ENCODE data around the gene WAC. TPM values are rescaled to one million over a fixed set of nuclear protein-coding genes. Genes with fewer than 3 reads are reported as not detected.

WAC gene
- total RNA-seq, 1 experiment from 2014 or later: 196 TPM

DNA sequence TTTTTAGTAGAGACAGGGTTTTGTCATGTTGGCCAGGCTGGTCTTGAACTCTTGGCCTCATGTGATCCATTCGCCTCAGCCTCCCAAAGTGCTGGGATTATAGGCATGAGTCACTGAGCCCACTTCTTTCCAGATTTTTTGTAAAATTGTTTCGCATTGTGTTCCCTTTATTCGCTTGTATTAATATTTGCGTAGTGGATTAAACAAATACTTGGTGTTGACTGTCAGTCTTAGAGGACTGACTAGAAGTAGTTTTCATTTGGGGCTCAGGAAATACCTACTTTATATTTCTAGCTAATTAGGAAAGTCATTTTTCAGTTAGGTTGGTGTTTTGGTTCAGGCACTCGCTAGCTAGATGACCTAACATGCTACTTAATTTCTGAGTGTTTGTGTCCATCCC lies 11.1 kb downstream of the WAC start:
- ChIA-PET CTCF (no interaction called here), POLR2A (interaction anchor here (0.6 kb wide), 1 partner anchor 410 kb away, joined by 8 read pairs; no protein-coding TSS in a partner anchor)
- Histone ChIP-seq H3K4me1 (0 out of 2 replicates have a peak, but pooled peaks cover 3% of the 10 kb centered on the region), H3K4me3 (ENCODE audit: low read depth, low read length) (no peak overlapping the region), H3K9me3 (no peaks in the 10 kb centered on the region), H3K36me3 (ENCODE audit: control insufficient read depth, insufficient read depth, low read length) (peaks cover 5% of the 10 kb centered on the region), H3K27me3 (replicated peaks; ENCODE audit: control insufficient read depth, insufficient read depth, low read length) (no peaks in the 10 kb centered on the region)
- no TSS peak for BruUV-seq (replicated peaks)
- Mint-ChIP-seq H3K4me3 (ENCODE audit: unreplicated experiment) (no peak overlapping the region), H3K4me1 (ENCODE audit: low read depth, unreplicated experiment) (peaks cover 9% of the 10 kb centered on the region), H3K27me3 (ENCODE audit: insufficient read depth, unreplicated experiment) (no peaks in the 10 kb centered on the region), H3K9me3 (ENCODE audit: unreplicated experiment) (no peaks in the 10 kb centered on the region), H3K36me3 (ENCODE audit: insufficient read depth, unreplicated experiment) (peaks cover 94% of the 10 kb centered on the region), H3K27ac (ENCODE audit: unreplicated experiment) (no peak overlapping the region)
- TF ChIP-seq, protein P1, sequence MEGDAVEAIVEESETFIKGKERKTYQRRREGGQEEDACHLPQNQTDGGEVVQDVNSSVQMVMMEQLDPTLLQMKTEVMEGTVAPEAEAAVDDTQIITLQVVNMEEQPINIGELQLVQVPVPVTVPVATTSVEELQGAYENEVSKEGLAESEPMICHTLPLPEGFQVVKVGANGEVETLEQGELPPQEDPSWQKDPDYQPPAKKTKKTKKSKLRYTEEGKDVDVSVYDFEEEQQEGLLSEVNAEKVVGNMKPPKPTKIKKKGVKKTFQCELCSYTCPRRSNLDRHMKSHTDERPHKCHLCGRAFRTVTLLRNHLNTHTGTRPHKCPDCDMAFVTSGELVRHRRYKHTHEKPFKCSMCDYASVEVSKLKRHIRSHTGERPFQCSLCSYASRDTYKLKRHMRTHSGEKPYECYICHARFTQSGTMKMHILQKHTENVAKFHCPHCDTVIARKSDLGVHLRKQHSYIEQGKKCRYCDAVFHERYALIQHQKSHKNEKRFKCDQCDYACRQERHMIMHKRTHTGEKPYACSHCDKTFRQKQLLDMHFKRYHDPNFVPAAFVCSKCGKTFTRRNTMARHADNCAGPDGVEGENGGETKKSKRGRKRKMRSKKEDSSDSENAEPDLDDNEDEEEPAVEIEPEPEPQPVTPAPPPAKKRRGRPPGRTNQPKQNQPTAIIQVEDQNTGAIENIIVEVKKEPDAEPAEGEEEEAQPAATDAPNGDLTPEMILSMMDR (IDR thresholded peaks at IDR 0.05; ENCODE audit: insufficient read depth in 1 of 2, low read depth in 1 of 2, low read length in 1 of 2, severe bottlenecking in 1 of 2, unreplicated experiment in 1 of 2): no peak
- no peak for DNase-seq
- intact Hi-C loops (cut with micrococcal nuclease; ENCODE audit: unreplicated experiment): no loop called here

DNA sequence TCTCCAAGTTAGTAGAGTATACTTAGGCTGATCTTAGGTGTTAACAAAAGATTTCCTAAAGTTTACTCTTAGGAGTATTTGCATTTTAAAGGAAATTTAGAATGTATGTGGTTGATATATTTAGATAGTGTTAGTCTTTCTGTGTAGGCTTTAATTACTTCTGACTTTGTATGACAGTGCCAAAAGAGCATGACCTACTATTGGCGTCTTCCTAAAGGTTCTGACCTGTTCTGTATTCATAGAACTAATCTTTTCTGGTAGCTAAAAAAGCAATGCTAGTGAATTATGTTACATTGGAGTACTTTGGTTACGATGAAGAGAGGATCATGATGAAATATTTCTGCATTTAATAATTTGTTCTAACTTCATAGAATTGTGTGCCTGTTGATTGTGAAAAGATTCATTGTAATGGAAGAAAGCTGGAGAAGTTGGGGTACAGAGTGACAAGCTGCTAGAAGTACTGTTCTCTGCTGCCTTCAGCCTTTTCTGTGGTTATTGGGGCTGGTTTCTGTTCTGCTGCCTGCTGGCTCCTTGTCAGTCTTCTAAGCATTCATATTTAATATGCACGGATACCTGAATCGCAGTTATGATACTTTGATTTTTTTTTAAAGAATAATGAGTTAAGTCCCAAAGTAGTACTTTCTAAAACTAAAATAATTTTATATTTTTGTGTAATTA lies 13.2 kb downstream of the WAC start:
- Histone ChIP-seq H3K36me3 (ENCODE audit: control insufficient read depth, insufficient read depth, low read length) (peaks cover 5% of the 10 kb centered on the region), H3K27me3 (replicated peaks; ENCODE audit: control insufficient read depth, insufficient read depth, low read length) (no peaks in the 10 kb centered on the region), H3K9me3 (no peaks in the 10 kb centered on the region), H3K4me3 (ENCODE audit: low read depth, low read length) (no peak overlapping the region), H3K4me1 (peaks cover 7% of the 10 kb centered on the region; the same call in 1 of the 2 replicates)
- Mint-ChIP-seq H3K36me3 (ENCODE audit: insufficient read depth, unreplicated experiment) (peaks cover 94% of the 10 kb centered on the region), H3K4me3 (ENCODE audit: unreplicated experiment) (no peak overlapping the region), H3K27me3 (ENCODE audit: insufficient read depth, unreplicated experiment) (no peaks in the 10 kb centered on the region), H3K4me1 (ENCODE audit: low read depth, unreplicated experiment) (peaks cover 28% of the 10 kb centered on the region), H3K9me3 (ENCODE audit: unreplicated experiment) (no peaks in the 10 kb centered on the region), H3K27ac (ENCODE audit: unreplicated experiment) (no peak overlapping the region)
- CTCF ChIA-PET: no interaction called here
- POLR2A ChIA-PET: interaction anchor here (0.6 to 0.8 kb wide), 2 partner anchors 9 to 14 kb away, joined by 3 to 4 read pairs; partner anchors contain the start of gene WAC
- intact Hi-C loops (cut with micrococcal nuclease; ENCODE audit: unreplicated experiment): no loop called here
- DNase-seq: no peak
- BruUV-seq (replicated peaks): no TSS peak
- TF ChIP-seq, protein P1 (IDR thresholded peaks at IDR 0.05; ENCODE audit: insufficient read depth in 1 of 2, low read depth in 1 of 2, low read length in 1 of 2, severe bottlenecking in 1 of 2, unreplicated experiment in 1 of 2): no peak

DNA sequence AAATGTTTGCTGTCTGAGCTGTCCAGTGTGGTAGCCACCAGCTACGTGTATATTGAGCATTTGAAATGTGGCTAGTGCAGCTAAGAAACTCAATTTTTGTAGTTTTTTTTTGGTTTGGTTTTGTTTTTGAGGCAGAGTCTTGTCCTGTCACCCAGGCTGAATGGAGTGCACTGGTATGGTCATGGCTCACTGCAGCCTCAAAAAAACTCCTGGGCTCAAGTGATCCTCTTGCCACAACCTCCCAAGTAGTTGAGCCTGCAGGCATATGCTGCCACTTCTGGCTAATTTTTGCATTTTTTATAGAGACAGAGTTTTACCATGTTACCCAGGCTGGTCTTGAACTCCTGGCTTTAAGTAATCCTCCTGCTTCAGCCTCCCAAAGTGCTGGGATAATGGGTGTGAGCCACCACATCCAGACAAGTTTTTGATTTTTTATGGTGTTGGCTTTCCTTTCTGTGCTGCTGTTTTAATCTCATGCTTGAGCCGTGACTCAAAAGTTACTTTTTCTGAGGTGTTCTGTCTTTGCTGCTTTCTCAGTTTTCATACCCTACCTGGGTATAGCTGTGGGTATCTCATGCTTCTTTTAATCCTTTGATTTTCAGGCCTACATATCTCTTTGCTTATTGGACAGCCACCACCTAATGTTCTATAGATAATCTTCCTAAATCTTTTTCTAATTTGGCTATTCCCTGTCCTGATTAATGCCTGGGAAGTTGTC lies 16.0 kb downstream of the WAC start:
- TF ChIP-seq, protein P1 (IDR thresholded peaks at IDR 0.05; ENCODE audit: insufficient read depth in 1 of 2, low read depth in 1 of 2, low read length in 1 of 2, severe bottlenecking in 1 of 2, unreplicated experiment in 1 of 2): no peak
- POLR2A ChIA-PET: interaction anchor here (0.6 kb wide), 1 partner anchor 71 kb away, joined by 8 read pairs; no protein-coding TSS in a partner anchor
- CTCF ChIA-PET: no interaction called here

More for the DNA sequence above, 16.0 kb downstream of the WAC start:
- no peaks in the 10 kb centered on the region for H3K9me3 ChIP-seq
- H3K27me3 ChIP-seq (replicated peaks; ENCODE audit: control insufficient read depth, insufficient read depth, low read length): no peaks in the 10 kb centered on the region
- peaks cover 2% of the 10 kb centered on the region for H3K36me3 ChIP-seq (ENCODE audit: control insufficient read depth, insufficient read depth, low read length)
- intact Hi-C loops (cut with micrococcal nuclease; ENCODE audit: unreplicated experiment): loop anchor here (2.0 kb wide), 1 partner anchor 22 kb away; no protein-coding TSS in a partner anchor
- no TSS peak for BruUV-seq (replicated peaks)
- Mint-ChIP-seq H3K27me3 (ENCODE audit: insufficient read depth, unreplicated experiment) (no peaks in the 10 kb centered on the region), H3K36me3 (ENCODE audit: insufficient read depth, unreplicated experiment) (peaks cover 94% of the 10 kb centered on the region), H3K4me1 (ENCODE audit: low read depth, unreplicated experiment) (peaks cover 44% of the 10 kb centered on the region), H3K27ac (ENCODE audit: unreplicated experiment) (peak overlapping the region; percentile 18), H3K9me3 (ENCODE audit: unreplicated experiment) (no peaks in the 10 kb centered on the region), H3K4me3 (ENCODE audit: unreplicated experiment) (no peak overlapping the region)
- H3K4me1 ChIP-seq: peaks cover 4% of the 10 kb centered on the region; the same call in 1 of the 2 replicates
- H3K4me3 ChIP-seq (ENCODE audit: low read depth, low read length): no peak overlapping the region
- DNase-seq: no peak

Measured in Caco-2 (cell line).